Hematopoietic multipotent progenitor cell treated with erythropoietin and hydrocortisone succinate and interleukin-3 and kit ligand, for 15 days (in vitro differentiated cells): ENCODE data around the gene PAPOLB.

Experiments
- DNase-seq: peaks from one replicate; pipeline ENCODE4 v3.0.0-alpha.2; 2015; ENCODE audit warnings: low spot score

The PAPOLB gene

GRCh38 chr7:4842319-4843064, 19.3 kb downstream of the PAPOLB start:
- no peak for DNase-seq

GRCh38 chr7:4841836-4842235, 20.0 kb downstream of the PAPOLB start:
- no peak for DNase-seq

- no peak for DNase-seq
Measured at GRCh38 chr7:4841007-4841784, 20.6 kb downstream of the PAPOLB start.

GRCh38 chr7:4840079-4840501, 21.7 kb downstream of the PAPOLB start:
- DNase-seq = no peak

GRCh38 chr7:4838626-4839334, 23.1 kb downstream of the PAPOLB start:
- DNase-seq = no peak

- DNase-seq = no peak
Measured at GRCh38 chr7:4837803-4838625, 23.8 kb downstream of the PAPOLB start.

- DNase-seq = no peak
Measured at GRCh38 chr7:4837041-4837802, 24.6 kb downstream of the PAPOLB start.

- DNase-seq = no peak
Measured at GRCh38 chr7:4836206-4836661, 25.6 kb downstream of the PAPOLB start.

- no peak for DNase-seq
Measured at GRCh38 chr7:4835398-4836205, 26.2 kb downstream of the PAPOLB start.

GRCh38 chr7:4834601-4835397, 27.0 kb downstream of the PAPOLB start:
- DNase-seq = no peak

- DNase-seq = no peak
Measured at GRCh38 chr7:4833691-4834600, 27.9 kb downstream of the PAPOLB start.

GRCh38 chr7:4833176-4833575, 28.7 kb downstream of the PAPOLB start:
- DNase-seq = no peak

- no peak for DNase-seq
Measured at GRCh38 chr7:4832711-4833110, 29.1 kb downstream of the PAPOLB start.

GRCh38 chr7:4831723-4832495, 29.9 kb downstream of the PAPOLB start:
- no peak for DNase-seq

- peak; percentile 51 for DNase-seq
Measured at GRCh38 chr7:4830176-4830575, 31.7 kb downstream of the PAPOLB start.

- no peak for DNase-seq
Measured at GRCh38 chr7:4828720-4829383, 33.0 kb downstream of the PAPOLB start.

- DNase-seq = no peak
Measured at GRCh38 chr7:4825081-4825480, 36.7 kb downstream of the PAPOLB start.
